ENCODE measurements around the gene PLCL2.
A peak's percentile ranks its signal among the peaks of the same experiment; 100 is the strongest.
"Not testable (repeated sequence)": the region's sequence is repeated elsewhere in the genome, so short reads cannot be mapped to it uniquely, and the experiment has no call there.

PLCL2 gene

GRCh38 chr3:16917980-16918682 lies 33.4 kb downstream of the PLCL2 start:
- no peak for DNase-seq

- DNase-seq = no peak
Measured at GRCh38 chr3:16918683-16919025, 33.9 kb downstream of the PLCL2 start.

GRCh38 chr3:16923112-16923511 lies 38.4 kb downstream of the PLCL2 start:
- DNase-seq = no peak

GRCh38 chr3:16927485-16927884 lies 42.7 kb downstream of the PLCL2 start:
- peak; percentile 20 for DNase-seq

- DNase-seq = no peak
Measured at GRCh38 chr3:16928386-16929132, 43.8 kb downstream of the PLCL2 start.

GRCh38 chr3:16929311-16929710 lies 44.6 kb downstream of the PLCL2 start:
- no peak for DNase-seq

- no peak for DNase-seq
Measured at GRCh38 chr3:16932877-16933276, 48.1 kb downstream of the PLCL2 start.

- no peak for DNase-seq
Measured at GRCh38 chr3:16935781-16936180, 51.0 kb downstream of the PLCL2 start.

GRCh38 chr3:16936233-16936632 lies 51.5 kb downstream of the PLCL2 start:
- DNase-seq = no peak

- DNase-seq = no peak
Measured at GRCh38 chr3:16936676-16937230, 52.0 kb downstream of the PLCL2 start.

GRCh38 chr3:16937326-16937845 lies 52.6 kb downstream of the PLCL2 start:
- no peak for DNase-seq

GRCh38 chr3:16940769-16941700 lies 56.3 kb downstream of the PLCL2 start:
- DNase-seq = no peak

GRCh38 chr3:16942955-16943354 lies 58.2 kb downstream of the PLCL2 start:
- no peak for DNase-seq

GRCh38 chr3:16943857-16944256 lies 59.1 kb downstream of the PLCL2 start:
- DNase-seq = no peak

- no peak for DNase-seq
Measured at GRCh38 chr3:16944356-16944755, 59.6 kb downstream of the PLCL2 start.

- DNase-seq = no peak
Measured at GRCh38 chr3:16945330-16945729, 60.6 kb downstream of the PLCL2 start.

- no peak for DNase-seq
Measured at GRCh38 chr3:16950282-16950681, 65.5 kb downstream of the PLCL2 start.

GRCh38 chr3:16950845-16951244 lies 66.1 kb downstream of the PLCL2 start:
- DNase-seq = no peak

GRCh38 chr3:16957852-16958251 lies 73.1 kb downstream of the PLCL2 start:
- not testable (repeated sequence) for DNase-seq

- DNase-seq = no peak
Measured at GRCh38 chr3:16960125-16960524, 75.4 kb downstream of the PLCL2 start.

GRCh38 chr3:16961621-16962205 lies 77.0 kb downstream of the PLCL2 start:
- DNase-seq = no peak

GRCh38 chr3:16975083-16975482 lies 90.3 kb downstream of the PLCL2 start:
- no peak for DNase-seq
